HL-60 (cell line): ENCODE results near the gene RBFOX1.

ENCODE experiments used
- GABPA ChIP-seq: IDR thresholded peaks from 2 replicates; pipeline ENCODE4 v1.6.1; 2012; ENCODE audit warnings: low read depth
- POLR2AphosphoS5 ChIP-seq: IDR thresholded peaks from 2 replicates; pipeline ENCODE4 v1.6.1; 2012; ENCODE audit warnings: low read depth
- TF ChIP-seq, protein P1 (sequence below): IDR thresholded peaks from one replicate; pipeline ENCODE4 v1.5.1; 2011; ENCODE audit warnings: low read length, control low read depth, inconsistent platforms; ENCODE audit not compliant: insufficient read depth
- TF ChIP-seq, protein P2 (sequence below): IDR thresholded peaks from 2 replicates; pipeline ENCODE4 v1.6.1; 2012; ENCODE audit warnings: low read depth; ENCODE audit not compliant: insufficient replicate concordance

DNA sequence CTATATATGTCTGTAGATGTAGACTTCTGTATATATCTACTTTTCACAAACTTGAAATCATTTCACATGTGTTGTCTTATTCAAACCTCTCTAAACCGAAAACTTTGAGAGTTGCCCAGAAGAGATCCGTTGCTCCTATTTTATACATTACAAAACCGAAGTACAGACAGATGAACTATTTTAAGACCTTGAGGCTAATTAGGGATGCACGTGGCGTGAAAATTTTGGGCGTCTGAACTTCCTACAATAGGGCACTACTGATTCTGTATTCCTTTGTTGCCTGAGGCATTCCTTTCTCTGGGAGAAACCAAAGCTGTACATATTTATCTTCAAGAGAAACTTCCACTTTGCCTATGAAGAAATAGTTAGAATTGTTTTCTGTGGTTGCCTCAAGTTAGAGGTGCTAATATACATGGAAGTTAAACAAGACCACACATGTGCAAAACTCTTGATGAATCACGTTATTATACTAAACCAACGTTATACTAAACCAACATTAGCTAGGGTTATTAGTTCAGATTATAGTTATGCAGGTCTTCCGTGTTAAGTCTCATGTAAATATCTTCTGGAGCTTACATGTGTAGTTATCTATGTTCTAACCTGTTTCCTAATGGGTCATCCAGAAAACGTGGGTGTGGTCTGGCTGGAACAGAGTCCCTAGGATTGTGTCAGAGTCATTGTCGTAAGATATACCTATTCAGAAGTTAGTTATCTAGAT is 111.2 kb downstream of the RBFOX1 start:
- TF ChIP-seq, protein P1, sequence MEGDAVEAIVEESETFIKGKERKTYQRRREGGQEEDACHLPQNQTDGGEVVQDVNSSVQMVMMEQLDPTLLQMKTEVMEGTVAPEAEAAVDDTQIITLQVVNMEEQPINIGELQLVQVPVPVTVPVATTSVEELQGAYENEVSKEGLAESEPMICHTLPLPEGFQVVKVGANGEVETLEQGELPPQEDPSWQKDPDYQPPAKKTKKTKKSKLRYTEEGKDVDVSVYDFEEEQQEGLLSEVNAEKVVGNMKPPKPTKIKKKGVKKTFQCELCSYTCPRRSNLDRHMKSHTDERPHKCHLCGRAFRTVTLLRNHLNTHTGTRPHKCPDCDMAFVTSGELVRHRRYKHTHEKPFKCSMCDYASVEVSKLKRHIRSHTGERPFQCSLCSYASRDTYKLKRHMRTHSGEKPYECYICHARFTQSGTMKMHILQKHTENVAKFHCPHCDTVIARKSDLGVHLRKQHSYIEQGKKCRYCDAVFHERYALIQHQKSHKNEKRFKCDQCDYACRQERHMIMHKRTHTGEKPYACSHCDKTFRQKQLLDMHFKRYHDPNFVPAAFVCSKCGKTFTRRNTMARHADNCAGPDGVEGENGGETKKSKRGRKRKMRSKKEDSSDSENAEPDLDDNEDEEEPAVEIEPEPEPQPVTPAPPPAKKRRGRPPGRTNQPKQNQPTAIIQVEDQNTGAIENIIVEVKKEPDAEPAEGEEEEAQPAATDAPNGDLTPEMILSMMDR: no peak
- TF ChIP-seq POLR2AphosphoS5 (no peak), GABPA (no peak)
- TF ChIP-seq, protein P2, sequence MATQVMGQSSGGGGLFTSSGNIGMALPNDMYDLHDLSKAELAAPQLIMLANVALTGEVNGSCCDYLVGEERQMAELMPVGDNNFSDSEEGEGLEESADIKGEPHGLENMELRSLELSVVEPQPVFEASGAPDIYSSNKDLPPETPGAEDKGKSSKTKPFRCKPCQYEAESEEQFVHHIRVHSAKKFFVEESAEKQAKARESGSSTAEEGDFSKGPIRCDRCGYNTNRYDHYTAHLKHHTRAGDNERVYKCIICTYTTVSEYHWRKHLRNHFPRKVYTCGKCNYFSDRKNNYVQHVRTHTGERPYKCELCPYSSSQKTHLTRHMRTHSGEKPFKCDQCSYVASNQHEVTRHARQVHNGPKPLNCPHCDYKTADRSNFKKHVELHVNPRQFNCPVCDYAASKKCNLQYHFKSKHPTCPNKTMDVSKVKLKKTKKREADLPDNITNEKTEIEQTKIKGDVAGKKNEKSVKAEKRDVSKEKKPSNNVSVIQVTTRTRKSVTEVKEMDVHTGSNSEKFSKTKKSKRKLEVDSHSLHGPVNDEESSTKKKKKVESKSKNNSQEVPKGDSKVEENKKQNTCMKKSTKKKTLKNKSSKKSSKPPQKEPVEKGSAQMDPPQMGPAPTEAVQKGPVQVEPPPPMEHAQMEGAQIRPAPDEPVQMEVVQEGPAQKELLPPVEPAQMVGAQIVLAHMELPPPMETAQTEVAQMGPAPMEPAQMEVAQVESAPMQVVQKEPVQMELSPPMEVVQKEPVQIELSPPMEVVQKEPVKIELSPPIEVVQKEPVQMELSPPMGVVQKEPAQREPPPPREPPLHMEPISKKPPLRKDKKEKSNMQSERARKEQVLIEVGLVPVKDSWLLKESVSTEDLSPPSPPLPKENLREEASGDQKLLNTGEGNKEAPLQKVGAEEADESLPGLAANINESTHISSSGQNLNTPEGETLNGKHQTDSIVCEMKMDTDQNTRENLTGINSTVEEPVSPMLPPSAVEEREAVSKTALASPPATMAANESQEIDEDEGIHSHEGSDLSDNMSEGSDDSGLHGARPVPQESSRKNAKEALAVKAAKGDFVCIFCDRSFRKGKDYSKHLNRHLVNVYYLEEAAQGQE: no peak
